Measurements from ENCODE around the gene TMIGD1.

The TMIGD1 gene

DNA sequence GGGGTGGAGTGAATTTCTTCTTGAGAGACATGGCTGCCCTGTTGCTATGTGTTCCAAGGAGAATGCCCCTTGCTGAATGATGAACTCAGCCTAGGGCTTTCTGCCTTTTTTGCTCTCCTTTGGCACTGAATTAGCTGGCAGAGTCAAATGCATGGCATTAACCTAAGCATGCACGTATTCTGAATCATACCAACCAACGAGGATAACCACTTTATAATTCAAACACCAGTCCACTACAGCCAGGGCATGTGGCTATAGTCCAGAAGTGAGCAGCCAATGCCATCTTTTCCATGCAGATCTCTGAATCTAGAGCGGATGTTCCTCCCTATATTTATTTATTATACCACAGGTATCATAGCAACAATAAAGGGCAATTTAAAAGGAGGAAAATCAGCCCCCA, 15.7 kb downstream of the TMIGD1 start:
- H3K4me3 ChIP-seq (ENCODE audit: low read length), result no peak overlapping the region
- DNase-seq, result no peak
- H3K36me3 ChIP-seq (replicated peaks; ENCODE audit: insufficient read depth, low read length), result no peaks in the 10 kb centered on the region

DNA sequence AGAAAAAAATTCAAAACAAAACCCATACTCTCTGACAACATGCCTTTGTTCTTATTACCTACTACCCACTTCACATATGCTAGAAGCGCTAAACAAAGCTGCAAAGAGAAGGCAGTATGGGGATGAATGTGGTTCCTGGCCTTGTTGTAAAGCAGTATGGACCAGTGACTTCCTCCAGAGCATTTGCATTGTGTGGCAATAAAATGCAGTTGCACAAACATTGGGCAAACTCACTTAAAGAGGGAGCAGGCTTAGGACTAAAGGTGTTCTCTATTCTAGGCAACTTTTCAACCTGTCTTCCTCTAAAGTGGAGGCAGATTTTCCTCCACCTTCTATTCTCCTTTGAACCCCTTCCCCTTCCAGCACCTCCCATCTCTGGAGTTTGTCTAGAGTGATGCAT, 17.1 kb downstream of the TMIGD1 start:
- Histone ChIP-seq H3K9me3 (replicated peaks; ENCODE audit: insufficient read depth, low read length) (no peaks in the 10 kb centered on the region), H2AFZ (ENCODE audit: low read length) (no peak overlapping the region), H3K27ac (ENCODE audit: low read length) (no peak overlapping the region), H3K9ac (ENCODE audit: low read length) (no peak overlapping the region), H4K20me1 (ENCODE audit: insufficient read depth, low read length) (no peaks in the 10 kb centered on the region), H3K36me3 (replicated peaks; ENCODE audit: insufficient read depth, low read length) (no peaks in the 10 kb centered on the region), H3K4me2 (ENCODE audit: low read depth, low read length) (no peak overlapping the region), H3F3A (ENCODE audit: insufficient read depth, low read length) (no peaks in the 10 kb centered on the region), H3K79me2 (ENCODE audit: low read length) (no peaks in the 10 kb centered on the region), H3K9me2 (replicated peaks; ENCODE audit: insufficient read depth, low read length) (no peaks in the 10 kb centered on the region), H3K4me1 (ENCODE audit: low read length) (no peaks in the 10 kb centered on the region), H3K27me3 (replicated peaks; ENCODE audit: insufficient read depth, low read length) (no peaks in the 10 kb centered on the region), H3K4me3 (ENCODE audit: low read length) (no peak overlapping the region)
- DNase-seq, result no peak
- TF ChIP-seq EZH2 (optimal IDR thresholded peaks at IDR 0.05; ENCODE audit: low read depth, low read length) (no peak), EZH2phosphoT487 (IDR thresholded peaks at IDR 0.05; ENCODE audit: low read length) (no peak)
- TF ChIP-seq, protein P1, sequence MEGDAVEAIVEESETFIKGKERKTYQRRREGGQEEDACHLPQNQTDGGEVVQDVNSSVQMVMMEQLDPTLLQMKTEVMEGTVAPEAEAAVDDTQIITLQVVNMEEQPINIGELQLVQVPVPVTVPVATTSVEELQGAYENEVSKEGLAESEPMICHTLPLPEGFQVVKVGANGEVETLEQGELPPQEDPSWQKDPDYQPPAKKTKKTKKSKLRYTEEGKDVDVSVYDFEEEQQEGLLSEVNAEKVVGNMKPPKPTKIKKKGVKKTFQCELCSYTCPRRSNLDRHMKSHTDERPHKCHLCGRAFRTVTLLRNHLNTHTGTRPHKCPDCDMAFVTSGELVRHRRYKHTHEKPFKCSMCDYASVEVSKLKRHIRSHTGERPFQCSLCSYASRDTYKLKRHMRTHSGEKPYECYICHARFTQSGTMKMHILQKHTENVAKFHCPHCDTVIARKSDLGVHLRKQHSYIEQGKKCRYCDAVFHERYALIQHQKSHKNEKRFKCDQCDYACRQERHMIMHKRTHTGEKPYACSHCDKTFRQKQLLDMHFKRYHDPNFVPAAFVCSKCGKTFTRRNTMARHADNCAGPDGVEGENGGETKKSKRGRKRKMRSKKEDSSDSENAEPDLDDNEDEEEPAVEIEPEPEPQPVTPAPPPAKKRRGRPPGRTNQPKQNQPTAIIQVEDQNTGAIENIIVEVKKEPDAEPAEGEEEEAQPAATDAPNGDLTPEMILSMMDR (IDR thresholded peaks at IDR 0.05; ENCODE audit: low read length), result no peak

More for the DNA sequence above, 15.7 kb downstream of the TMIGD1 start:
- H3F3A ChIP-seq (ENCODE audit: insufficient read depth, low read length), result no peaks in the 10 kb centered on the region
- H3K4me1 ChIP-seq (ENCODE audit: low read length), result no peaks in the 10 kb centered on the region
- no peaks in the 10 kb centered on the region for H3K9me2 ChIP-seq (replicated peaks; ENCODE audit: insufficient read depth, low read length)
- TF ChIP-seq, protein P1 (IDR thresholded peaks at IDR 0.05; ENCODE audit: low read length), result no peak
- TF ChIP-seq EZH2phosphoT487 (IDR thresholded peaks at IDR 0.05; ENCODE audit: low read length) (no peak), EZH2 (optimal IDR thresholded peaks at IDR 0.05; ENCODE audit: low read depth, low read length) (no peak)
- no peak overlapping the region for H3K27ac ChIP-seq (ENCODE audit: low read length)
- H4K20me1 ChIP-seq (ENCODE audit: insufficient read depth, low read length), result no peaks in the 10 kb centered on the region
- H3K79me2 ChIP-seq (ENCODE audit: low read length), result no peaks in the 10 kb centered on the region
- no peak overlapping the region for H2AFZ ChIP-seq (ENCODE audit: low read length)
- no peaks in the 10 kb centered on the region for H3K27me3 ChIP-seq (replicated peaks; ENCODE audit: insufficient read depth, low read length)
- no peak overlapping the region for H3K9ac ChIP-seq (ENCODE audit: low read length)
- no peak overlapping the region for H3K4me2 ChIP-seq (ENCODE audit: low read depth, low read length)
- H3K9me3 ChIP-seq (replicated peaks; ENCODE audit: insufficient read depth, low read length), result no peaks in the 10 kb centered on the region

DNA sequence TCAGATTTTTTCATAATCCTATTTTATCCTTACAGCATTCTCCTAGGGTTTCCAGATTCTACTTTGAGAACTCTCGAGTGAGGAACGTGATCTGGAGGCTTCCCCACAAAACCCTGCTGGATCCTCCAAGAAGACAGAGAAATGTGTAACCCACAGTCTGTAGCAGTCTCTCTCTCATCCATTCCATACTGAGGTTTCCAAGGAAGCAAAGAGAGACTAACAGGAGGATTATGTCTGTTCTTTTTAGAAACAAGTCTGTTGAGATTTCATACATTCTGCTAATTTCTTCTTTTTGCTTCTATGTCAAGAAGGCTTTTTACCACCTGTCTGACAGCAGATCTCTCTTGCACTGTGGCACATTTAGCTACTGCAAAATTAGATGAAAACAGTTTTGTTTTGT, 18.8 kb downstream of the TMIGD1 start:
- H3K27ac ChIP-seq (ENCODE audit: low read length), result no peak overlapping the region
- no peak for DNase-seq
- H3K9me2 ChIP-seq (replicated peaks; ENCODE audit: insufficient read depth, low read length), result no peaks in the 10 kb centered on the region
- H3K4me1 ChIP-seq (ENCODE audit: low read length), result no peaks in the 10 kb centered on the region
- no peak for TF ChIP-seq EZH2 (optimal IDR thresholded peaks at IDR 0.05; ENCODE audit: low read depth, low read length)
- TF ChIP-seq EZH2phosphoT487 (IDR thresholded peaks at IDR 0.05; ENCODE audit: low read length), result no peak
- TF ChIP-seq, protein P1 (IDR thresholded peaks at IDR 0.05; ENCODE audit: low read length), result no peak
- no peak overlapping the region for H3K9ac ChIP-seq (ENCODE audit: low read length)
- no peak overlapping the region for H3K4me3 ChIP-seq (ENCODE audit: low read length)
- H2AFZ ChIP-seq (ENCODE audit: low read length), result no peak overlapping the region
- no peaks in the 10 kb centered on the region for H3F3A ChIP-seq (ENCODE audit: insufficient read depth, low read length)
- H3K9me3 ChIP-seq (replicated peaks; ENCODE audit: insufficient read depth, low read length), result no peaks in the 10 kb centered on the region
- no peak overlapping the region for H3K4me2 ChIP-seq (ENCODE audit: low read depth, low read length)
- no peaks in the 10 kb centered on the region for H4K20me1 ChIP-seq (ENCODE audit: insufficient read depth, low read length)
- H3K27me3 ChIP-seq (replicated peaks; ENCODE audit: insufficient read depth, low read length), result no peaks in the 10 kb centered on the region
- no peaks in the 10 kb centered on the region for H3K36me3 ChIP-seq (replicated peaks; ENCODE audit: insufficient read depth, low read length)
- H3K79me2 ChIP-seq (ENCODE audit: low read length), result no peaks in the 10 kb centered on the region
